Astrocyte (in vitro differentiated cells and primary cell): Measurements from ENCODE around the gene CD37. TPM values are rescaled to one million over a fixed set of nuclear protein-coding genes. Genes with fewer than 3 reads are reported as not detected.
"Not testable (repeated sequence)": the region's sequence is repeated elsewhere in the genome, so short reads cannot be mapped to it uniquely, and the experiment has no call there.

Experiments used
- DNase-seq: peaks from one replicate; pipeline ENCODE4 v3.0.0-alpha.2; 2010; ENCODE audit warnings: low read depth
- FAIRE-seq: peaks from 2 replicates; lab custom pipeline; 2011; peaks lifted over from hg19 to GRCh38; lab: Jason Lieb, UNC
- H2AFZ ChIP-seq: 2 replicates; pipeline ENCODE4 v1.6.0; 2012; ENCODE audit warnings: low read depth, low read length, inconsistent platforms
- H3K27ac ChIP-seq: 2 replicates; pipeline ENCODE4 v1.5.1; 2011; ENCODE audit warnings: low read depth, low read length, inconsistent platforms
- H3K27me3 ChIP-seq: 2 replicates; pipeline ENCODE4 v1.6.0; 2011; ENCODE audit warnings: low read length, inconsistent platforms; ENCODE audit not compliant: insufficient read depth
- H3K36me3 ChIP-seq: 2 replicates; pipeline ENCODE4 v1.5.1; 2011; ENCODE audit warnings: low read length, inconsistent platforms; ENCODE audit not compliant: insufficient read depth
- H3K4me1 ChIP-seq: 2 replicates; pipeline ENCODE4 v1.5.1; 2011; ENCODE audit warnings: low read length, inconsistent platforms; ENCODE audit not compliant: insufficient read depth
- H3K4me2 ChIP-seq: 2 replicates; pipeline ENCODE4 v1.6.0; 2012; ENCODE audit warnings: low read length, inconsistent platforms
- H3K4me3 ChIP-seq: 2 replicates; pipeline ENCODE4 v1.5.1; 2011; ENCODE audit warnings: low read depth, mild to moderate bottlenecking, low read length, inconsistent platforms; ENCODE audit not compliant: insufficient read depth
- H3K79me2 ChIP-seq: 2 replicates; pipeline ENCODE4 v1.6.0; 2012; ENCODE audit warnings: mild to moderate bottlenecking, low read length, inconsistent platforms; ENCODE audit not compliant: insufficient read depth
- H3K9ac ChIP-seq: 2 replicates; pipeline ENCODE4 v1.6.0; 2012; ENCODE audit warnings: mild to moderate bottlenecking, low read length, inconsistent platforms
- H3K9me3 ChIP-seq: 2 replicates; pipeline ENCODE4 v1.5.1; 2012; ENCODE audit warnings: low read depth, mild to moderate bottlenecking, low read length, inconsistent platforms; ENCODE audit not compliant: insufficient read depth
- H4K20me1 ChIP-seq: 2 replicates; pipeline ENCODE4 v1.6.0; 2012; ENCODE audit warnings: low read length, inconsistent platforms; ENCODE audit not compliant: insufficient read depth
- H3K27ac Mint-ChIP-seq: one replicate; pipeline ENCODE4 v1.8.0; 2021; ENCODE audit warnings: mild to moderate bottlenecking, mixed read lengths; ENCODE audit not compliant: unreplicated experiment
- H3K27me3 Mint-ChIP-seq: one replicate; pipeline ENCODE4 v1.8.0; 2021; ENCODE audit warnings: low read depth, mixed read lengths; ENCODE audit not compliant: unreplicated experiment
- H3K36me3 Mint-ChIP-seq: one replicate; pipeline ENCODE4 v1.8.0; 2021; ENCODE audit warnings: low read depth, mixed read lengths; ENCODE audit not compliant: unreplicated experiment
- H3K4me1 Mint-ChIP-seq: one replicate; pipeline ENCODE4 v1.8.0; 2021; ENCODE audit warnings: low read depth, mixed read lengths; ENCODE audit not compliant: unreplicated experiment
- H3K4me3 Mint-ChIP-seq: one replicate; pipeline ENCODE4 v1.8.0; 2021; ENCODE audit warnings: mild to moderate bottlenecking, moderate library complexity, mixed read lengths; ENCODE audit not compliant: unreplicated experiment
- H3K9me3 Mint-ChIP-seq: one replicate; pipeline ENCODE4 v1.8.0; 2021; ENCODE audit warnings: mild to moderate bottlenecking, mixed read lengths; ENCODE audit not compliant: unreplicated experiment
- EZH2 ChIP-seq: IDR thresholded peaks from 2 replicates; pipeline ENCODE4 v1.6.1; 2012; ENCODE audit warnings: mild to moderate bottlenecking, low read length, inconsistent platforms; ENCODE audit not compliant: insufficient read depth
- total RNA-seq: library from RNA; stranded (reverse); gene quantifications from 2 replicates; pipeline ENCODE4 v1.2.1, GENCODE V29; 2021
- TF ChIP-seq, protein P1 (sequence below): IDR thresholded peaks from 2 replicates; pipeline ENCODE4 v1.5.1; 2011; ENCODE audit warnings: low read depth, mild to moderate bottlenecking, inconsistent platforms, low read length, moderate library complexity; ENCODE audit not compliant: insufficient read depth

CD37 gene
- total RNA-seq, 1 donor from 2014 or later, result 0.20 TPM

DNA sequence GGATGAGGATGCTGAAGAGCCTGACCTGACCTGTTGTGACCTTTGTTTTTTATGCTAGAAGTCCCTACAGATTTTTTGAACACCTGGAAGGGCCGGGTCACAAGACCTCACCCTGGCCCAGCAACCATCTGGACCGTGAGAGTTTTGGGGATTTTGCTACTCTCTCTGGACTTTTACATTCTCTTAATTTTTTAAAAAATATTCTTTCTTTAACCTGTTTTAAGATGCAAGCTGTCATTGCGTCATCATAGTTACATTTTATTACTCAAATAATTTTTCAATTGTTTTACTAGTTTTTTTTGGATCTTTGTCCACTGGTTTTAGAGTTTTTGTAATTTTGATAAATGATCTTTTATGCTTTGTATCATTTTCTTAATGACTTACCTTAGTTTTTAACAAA is 36.0 kb downstream of the CD37 start:
- DNase-seq (no peak), FAIRE-seq (no peak)
- Histone ChIP-seq H3K4me1 (no peaks in the 10 kb centered on the region), H4K20me1 (no peaks in the 10 kb centered on the region), H3K36me3 (no peaks in the 10 kb centered on the region), H3K79me2 (no peaks in the 10 kb centered on the region), H3K27me3 (peaks cover 5% of the 10 kb centered on the region), H3K4me3 (no peak overlapping the region), H3K4me2 (no peak overlapping the region), H3K27ac (no peak overlapping the region), H3K9me3 (peaks cover 9% of the 10 kb centered on the region), H3K9ac (no peak overlapping the region), H2AFZ (no peak overlapping the region)
- Mint-ChIP-seq H3K9me3 (peaks cover 22% of the 10 kb centered on the region), H3K4me1 (no peaks in the 10 kb centered on the region), H3K27me3 (peaks cover 10% of the 10 kb centered on the region), H3K4me3 (no peak overlapping the region), H3K27ac (no peak overlapping the region), H3K36me3 (peaks cover 2% of the 10 kb centered on the region)
- TF ChIP-seq EZH2, result no peak
- TF ChIP-seq, protein P1, sequence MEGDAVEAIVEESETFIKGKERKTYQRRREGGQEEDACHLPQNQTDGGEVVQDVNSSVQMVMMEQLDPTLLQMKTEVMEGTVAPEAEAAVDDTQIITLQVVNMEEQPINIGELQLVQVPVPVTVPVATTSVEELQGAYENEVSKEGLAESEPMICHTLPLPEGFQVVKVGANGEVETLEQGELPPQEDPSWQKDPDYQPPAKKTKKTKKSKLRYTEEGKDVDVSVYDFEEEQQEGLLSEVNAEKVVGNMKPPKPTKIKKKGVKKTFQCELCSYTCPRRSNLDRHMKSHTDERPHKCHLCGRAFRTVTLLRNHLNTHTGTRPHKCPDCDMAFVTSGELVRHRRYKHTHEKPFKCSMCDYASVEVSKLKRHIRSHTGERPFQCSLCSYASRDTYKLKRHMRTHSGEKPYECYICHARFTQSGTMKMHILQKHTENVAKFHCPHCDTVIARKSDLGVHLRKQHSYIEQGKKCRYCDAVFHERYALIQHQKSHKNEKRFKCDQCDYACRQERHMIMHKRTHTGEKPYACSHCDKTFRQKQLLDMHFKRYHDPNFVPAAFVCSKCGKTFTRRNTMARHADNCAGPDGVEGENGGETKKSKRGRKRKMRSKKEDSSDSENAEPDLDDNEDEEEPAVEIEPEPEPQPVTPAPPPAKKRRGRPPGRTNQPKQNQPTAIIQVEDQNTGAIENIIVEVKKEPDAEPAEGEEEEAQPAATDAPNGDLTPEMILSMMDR, result no peak

DNA sequence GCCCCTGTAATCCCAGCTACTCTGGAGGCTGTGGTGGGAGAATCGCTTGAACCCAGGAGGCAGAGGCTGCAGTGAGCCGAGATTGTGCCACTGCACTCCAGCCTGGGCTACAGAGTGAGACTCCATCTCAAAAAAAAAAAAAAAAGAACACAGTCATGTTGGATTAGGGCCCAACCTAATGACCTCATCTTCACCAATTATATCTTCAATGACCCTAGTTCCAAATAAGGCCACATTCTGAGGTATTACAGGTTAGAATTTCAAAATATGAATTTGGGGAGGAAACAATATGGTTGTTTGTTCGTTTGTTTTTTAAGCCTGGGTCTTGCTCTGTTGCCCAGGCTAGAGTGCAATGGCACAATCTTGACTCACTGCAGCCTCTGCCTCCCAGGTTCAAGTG is 38.0 kb downstream of the CD37 start:
- H3K27ac Mint-ChIP-seq, H3K79me2 ChIP-seq, H3K27ac ChIP-seq, H3K4me3 ChIP-seq, H3K36me3 Mint-ChIP-seq, H3K27me3 ChIP-seq, H2AFZ ChIP-seq, H4K20me1 ChIP-seq, H3K9me3 ChIP-seq, H3K4me3 Mint-ChIP-seq, H3K4me1 ChIP-seq, FAIRE-seq, H3K9ac ChIP-seq, H3K36me3 ChIP-seq, DNase-seq, H3K4me2 ChIP-seq, H3K4me1 Mint-ChIP-seq: not testable (repeated sequence)
- Mint-ChIP-seq H3K9me3 (peaks cover 22% of the 10 kb centered on the region), H3K27me3 (peaks cover 15% of the 10 kb centered on the region)

DNA sequence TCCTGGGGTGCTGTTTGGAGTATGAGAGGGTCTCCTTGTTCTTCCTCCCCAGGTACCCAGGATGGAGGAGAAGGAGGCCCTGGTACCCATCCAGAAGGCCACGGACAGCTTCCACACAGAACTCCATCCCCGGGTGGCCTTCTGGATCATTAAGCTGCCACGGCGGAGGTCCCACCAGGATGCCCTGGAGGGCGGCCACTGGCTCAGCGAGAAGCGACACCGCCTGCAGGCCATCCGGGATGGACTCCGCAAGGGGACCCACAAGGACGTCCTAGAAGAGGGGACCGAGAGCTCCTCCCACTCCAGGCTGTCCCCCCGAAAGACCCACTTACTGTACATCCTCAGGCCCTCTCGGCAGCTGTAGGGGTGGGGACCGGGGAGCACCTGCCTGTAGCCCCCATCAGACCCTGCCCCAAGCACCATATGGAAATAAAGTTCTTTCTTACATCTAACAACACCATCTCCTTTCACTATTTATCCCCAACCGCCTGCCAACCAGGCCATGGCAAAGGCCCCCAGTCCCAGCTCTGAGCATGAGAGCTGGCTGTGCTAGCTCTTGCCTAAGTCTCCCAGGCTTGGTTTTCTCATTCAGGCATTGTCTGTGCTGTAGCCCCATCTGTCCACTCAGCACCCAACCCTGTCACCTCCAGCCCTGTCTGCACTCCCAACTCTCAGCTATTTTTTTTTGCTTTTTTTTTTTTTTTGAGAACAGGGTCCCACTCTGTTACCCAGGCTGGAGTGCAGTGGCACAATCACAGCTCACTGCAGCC is 39.6 kb downstream of the CD37 start:
- no peaks in the 10 kb centered on the region for H3K4me1 ChIP-seq
- H3K27me3 Mint-ChIP-seq, result peaks cover 17% of the 10 kb centered on the region
- H3K36me3 ChIP-seq, result no peaks in the 10 kb centered on the region
- no peak overlapping the region for H3K4me3 ChIP-seq
- H3K27ac Mint-ChIP-seq, result no peak overlapping the region
- peaks cover 4% of the 10 kb centered on the region for H3K9me3 ChIP-seq
- no peak overlapping the region for H3K4me3 Mint-ChIP-seq
- H3K79me2 ChIP-seq, result no peaks in the 10 kb centered on the region
- no peak overlapping the region for H3K9ac ChIP-seq
- no peaks in the 10 kb centered on the region for H4K20me1 ChIP-seq
- no peak overlapping the region for H3K27ac ChIP-seq
- H3K27me3 ChIP-seq, result peaks cover 5% of the 10 kb centered on the region
- no peak overlapping the region for H3K4me2 ChIP-seq
- DNase-seq, result no peak
- no peak for FAIRE-seq
- H3K36me3 Mint-ChIP-seq, result peaks cover 5% of the 10 kb centered on the region
- no peak overlapping the region for H2AFZ ChIP-seq
- H3K4me1 Mint-ChIP-seq, result no peaks in the 10 kb centered on the region
- peaks cover 12% of the 10 kb centered on the region for H3K9me3 Mint-ChIP-seq
- no peak for TF ChIP-seq EZH2
- TF ChIP-seq, protein P1, result no peak
